Measurements from ENCODE around the gene PLCD3.

DNA sequence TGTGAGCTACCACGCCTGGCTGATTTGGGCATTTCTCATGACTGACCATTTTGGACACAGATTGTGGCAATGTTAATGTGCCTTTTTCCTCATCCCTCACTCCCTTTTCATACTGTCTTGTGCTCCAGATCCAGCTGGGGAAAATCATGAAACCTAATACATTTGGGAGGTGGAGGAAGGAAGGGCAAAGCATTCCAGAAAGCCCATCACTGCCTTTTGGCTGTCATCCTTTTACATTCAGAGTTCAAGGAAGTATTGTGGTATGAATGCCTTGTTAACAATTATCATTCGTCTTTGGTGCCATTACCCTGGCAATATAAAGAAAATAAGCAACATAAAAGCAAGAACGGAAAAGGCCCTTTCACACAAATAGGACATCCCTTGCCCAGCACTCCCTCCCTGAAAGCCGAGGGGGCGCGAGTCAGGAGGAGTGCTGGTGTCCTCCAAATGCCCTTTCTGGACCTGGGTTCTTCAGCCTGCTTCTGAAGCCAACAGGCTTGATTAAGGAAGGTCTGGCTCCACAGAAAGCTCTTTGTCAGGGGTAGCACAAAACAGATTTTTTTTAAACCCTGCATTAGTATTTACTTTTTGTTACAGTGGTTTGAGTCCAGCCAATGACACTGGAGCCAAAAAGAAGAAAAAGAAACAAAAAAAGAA, 51.1 kb downstream of the PLCD3 start:
- TF ChIP-seq, protein P1, sequence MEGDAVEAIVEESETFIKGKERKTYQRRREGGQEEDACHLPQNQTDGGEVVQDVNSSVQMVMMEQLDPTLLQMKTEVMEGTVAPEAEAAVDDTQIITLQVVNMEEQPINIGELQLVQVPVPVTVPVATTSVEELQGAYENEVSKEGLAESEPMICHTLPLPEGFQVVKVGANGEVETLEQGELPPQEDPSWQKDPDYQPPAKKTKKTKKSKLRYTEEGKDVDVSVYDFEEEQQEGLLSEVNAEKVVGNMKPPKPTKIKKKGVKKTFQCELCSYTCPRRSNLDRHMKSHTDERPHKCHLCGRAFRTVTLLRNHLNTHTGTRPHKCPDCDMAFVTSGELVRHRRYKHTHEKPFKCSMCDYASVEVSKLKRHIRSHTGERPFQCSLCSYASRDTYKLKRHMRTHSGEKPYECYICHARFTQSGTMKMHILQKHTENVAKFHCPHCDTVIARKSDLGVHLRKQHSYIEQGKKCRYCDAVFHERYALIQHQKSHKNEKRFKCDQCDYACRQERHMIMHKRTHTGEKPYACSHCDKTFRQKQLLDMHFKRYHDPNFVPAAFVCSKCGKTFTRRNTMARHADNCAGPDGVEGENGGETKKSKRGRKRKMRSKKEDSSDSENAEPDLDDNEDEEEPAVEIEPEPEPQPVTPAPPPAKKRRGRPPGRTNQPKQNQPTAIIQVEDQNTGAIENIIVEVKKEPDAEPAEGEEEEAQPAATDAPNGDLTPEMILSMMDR (conservative IDR thresholded peaks at IDR 0.05 in 1 of 2, IDR thresholded peaks at IDR 0.05 in 1 of 2; ENCODE audit: extremely low read depth in 1 of 2, insufficient read depth in 1 of 2, low read depth in 1 of 2, low read length in 2 of 2) = no peak
- no peak for TF ChIP-seq EZH2 (IDR thresholded peaks at IDR 0.05; ENCODE audit: borderline replicate concordance, low read length)

Data from mammary epithelial cell (primary cell).